OCI-LY1 (cell line): ENCODE results near the gene RASSF8.

Experiments
- H2AFZ ChIP-seq: fragments of 200-600 bp; sonication (generic), shearing (Covaris generic); 2 replicates; pipeline ENCODE4 v1.6.0; 2014; ENCODE audit warnings: antibody characterized with exemption, mild to moderate bottlenecking, low read length
- H3F3A ChIP-seq: fragments of 200-600 bp; sonication (generic), shearing (Covaris generic); 2 replicates; pipeline ENCODE4 v1.6.0; 2014; ENCODE audit warnings: mild to moderate bottlenecking, antibody characterized with exemption, low read length, moderate library complexity; ENCODE audit not compliant: insufficient read depth
- H3K27ac ChIP-seq: fragments of 200-600 bp; sonication (generic); 2 replicates; pipeline ENCODE4 v1.5.1; 2014; ENCODE audit warnings: low read length, mixed run types, mild to moderate bottlenecking, low read depth; ENCODE audit not compliant: poor library complexity, severe bottlenecking
- H3K27me3 ChIP-seq: fragments of 200-600 bp; sonication (generic); 2 replicates; pipeline ENCODE4 v1.6.0; 2014; ENCODE audit warnings: antibody characterized with exemption, mild to moderate bottlenecking, low read length, moderate library complexity; ENCODE audit not compliant: insufficient read depth
- H3K36me3 ChIP-seq: fragments of 200-600 bp; sonication (generic); 2 replicates; pipeline ENCODE4 v1.6.1; 2014; ENCODE audit warnings: mild to moderate bottlenecking, antibody characterized with exemption, low read length, moderate library complexity, mixed read lengths; ENCODE audit not compliant: insufficient read depth
- H3K4me1 ChIP-seq: fragments of 200-600 bp; sonication (generic); 2 replicates; pipeline ENCODE4 v1.5.1; 2014; ENCODE audit warnings: mild to moderate bottlenecking, low read length, moderate library complexity; ENCODE audit not compliant: insufficient read depth, severe bottlenecking
- H3K4me2 ChIP-seq: fragments of 200-600 bp; sonication (generic), shearing (Covaris generic); 2 replicates; pipeline ENCODE4 v1.6.1; 2014; ENCODE audit warnings: low read length
- H3K4me3 ChIP-seq: fragments of 200-600 bp; sonication (generic); 2 replicates; pipeline ENCODE4 v1.5.1; 2014; ENCODE audit warnings: low read length, low read depth, mild to moderate bottlenecking, mixed read lengths; ENCODE audit not compliant: poor library complexity, severe bottlenecking
- H3K79me2 ChIP-seq: fragments of 200-600 bp; shearing (Covaris generic); 2 replicates; pipeline ENCODE4 v1.6.1; 2016; ENCODE audit warnings: mixed run types, low read length, mixed read lengths; ENCODE audit not compliant: insufficient read depth
- H3K9ac ChIP-seq: fragments of 200-600 bp; sonication (generic), shearing (Covaris generic); 2 replicates; pipeline ENCODE4 v1.6.1; 2014; ENCODE audit warnings: mild to moderate bottlenecking, low read length, mixed read lengths
- H3K9me2 ChIP-seq: fragments of 200-600 bp; sonication (generic), shearing (Covaris generic); 2 replicates; pipeline ENCODE4 v1.6.1; 2014; ENCODE audit warnings: low read depth, mild to moderate bottlenecking, low read length, mixed read lengths
- H3K9me3 ChIP-seq: fragments of 200-600 bp; shearing (Covaris generic); 2 replicates; pipeline ENCODE4 v1.6.1; 2014; ENCODE audit warnings: low read length, mixed read lengths
- H4K20me1 ChIP-seq: fragments of 200-600 bp; sonication (generic), shearing (Covaris generic); 2 replicates; pipeline ENCODE4 v1.6.0; 2016; ENCODE audit warnings: mild to moderate bottlenecking, low read length; ENCODE audit not compliant: insufficient read depth
- EZH2 ChIP-seq: fragments of 200-600 bp; sonication (generic), shearing (Covaris generic); IDR thresholded peaks from 2 replicates; pipeline ENCODE4 v1.8.0; 2017; ENCODE audit warnings: borderline replicate concordance, mixed run types, mild to moderate bottlenecking, antibody characterized with exemption, low read length, moderate library complexity, mixed read lengths
- TF ChIP-seq, protein P1 (sequence below): fragments of 200-600 bp; sonication (generic), shearing (Covaris generic); IDR thresholded peaks from 2 replicates; pipeline ENCODE4 v1.5.1; 2017; ENCODE audit warnings: mild to moderate bottlenecking, antibody characterized with exemption, low read length, moderate library complexity, mixed read lengths

Gene RASSF8

DNA sequence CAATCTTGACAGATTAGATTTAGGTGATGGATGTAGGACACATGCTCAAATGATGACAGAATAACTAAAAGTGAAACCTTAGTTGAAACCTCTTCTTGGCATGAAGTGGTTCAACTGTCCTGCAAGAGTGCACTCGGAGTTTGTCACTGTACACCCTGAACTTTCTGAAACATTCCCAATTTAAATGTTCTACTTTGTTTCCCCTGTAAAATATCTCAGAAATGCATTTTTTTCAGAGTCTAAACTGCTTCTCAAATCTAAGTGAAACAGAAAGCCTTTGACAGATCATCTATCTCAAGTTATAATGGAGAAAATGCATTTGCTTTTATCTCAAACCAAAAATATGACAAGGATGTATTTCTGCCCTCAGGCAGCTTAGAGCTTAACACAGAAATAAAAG, 100.3 kb downstream of the RASSF8 start:
- H3K9me3 ChIP-seq: no peaks in the 10 kb centered on the region
- H3K4me3 ChIP-seq: no peak overlapping the region
- no peaks in the 10 kb centered on the region for H3K27me3 ChIP-seq
- no peak overlapping the region for H3K4me2 ChIP-seq
- no peaks in the 10 kb centered on the region for H3F3A ChIP-seq
- H3K79me2 ChIP-seq: no peaks in the 10 kb centered on the region
- no peaks in the 10 kb centered on the region for H3K36me3 ChIP-seq
- no peaks in the 10 kb centered on the region for H3K4me1 ChIP-seq
- no peaks in the 10 kb centered on the region for H4K20me1 ChIP-seq
- H3K27ac ChIP-seq: no peak overlapping the region
- H3K9me2 ChIP-seq: no peaks in the 10 kb centered on the region
- no peak overlapping the region for H3K9ac ChIP-seq
- no peak for TF ChIP-seq EZH2
- TF ChIP-seq, protein P1, sequence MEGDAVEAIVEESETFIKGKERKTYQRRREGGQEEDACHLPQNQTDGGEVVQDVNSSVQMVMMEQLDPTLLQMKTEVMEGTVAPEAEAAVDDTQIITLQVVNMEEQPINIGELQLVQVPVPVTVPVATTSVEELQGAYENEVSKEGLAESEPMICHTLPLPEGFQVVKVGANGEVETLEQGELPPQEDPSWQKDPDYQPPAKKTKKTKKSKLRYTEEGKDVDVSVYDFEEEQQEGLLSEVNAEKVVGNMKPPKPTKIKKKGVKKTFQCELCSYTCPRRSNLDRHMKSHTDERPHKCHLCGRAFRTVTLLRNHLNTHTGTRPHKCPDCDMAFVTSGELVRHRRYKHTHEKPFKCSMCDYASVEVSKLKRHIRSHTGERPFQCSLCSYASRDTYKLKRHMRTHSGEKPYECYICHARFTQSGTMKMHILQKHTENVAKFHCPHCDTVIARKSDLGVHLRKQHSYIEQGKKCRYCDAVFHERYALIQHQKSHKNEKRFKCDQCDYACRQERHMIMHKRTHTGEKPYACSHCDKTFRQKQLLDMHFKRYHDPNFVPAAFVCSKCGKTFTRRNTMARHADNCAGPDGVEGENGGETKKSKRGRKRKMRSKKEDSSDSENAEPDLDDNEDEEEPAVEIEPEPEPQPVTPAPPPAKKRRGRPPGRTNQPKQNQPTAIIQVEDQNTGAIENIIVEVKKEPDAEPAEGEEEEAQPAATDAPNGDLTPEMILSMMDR: no peak
- no peak overlapping the region for H2AFZ ChIP-seq

DNA sequence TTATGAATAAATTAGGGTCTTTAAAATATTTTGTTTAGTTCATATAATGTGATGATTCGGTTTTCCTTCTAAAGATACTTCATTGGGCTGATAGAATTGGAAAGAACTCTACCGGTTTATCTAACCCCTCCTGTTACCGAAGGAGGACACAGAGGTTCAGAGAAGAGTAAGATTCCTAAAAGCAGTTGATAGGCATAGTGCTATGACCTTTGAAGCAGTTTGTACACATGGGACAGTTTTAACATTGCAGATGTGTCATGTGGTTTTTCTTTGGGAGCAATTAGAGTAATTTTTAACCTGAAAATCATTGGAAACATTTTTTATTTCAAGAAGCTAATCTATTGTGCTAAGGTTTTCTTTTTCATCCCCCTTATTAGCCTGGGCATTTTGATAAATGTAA, 103.5 kb downstream of the RASSF8 start:
- Histone ChIP-seq H3K4me2 (no peak overlapping the region), H3F3A (no peaks in the 10 kb centered on the region), H3K79me2 (no peaks in the 10 kb centered on the region), H3K9me3 (no peaks in the 10 kb centered on the region), H4K20me1 (no peaks in the 10 kb centered on the region), H3K9me2 (no peaks in the 10 kb centered on the region), H3K9ac (no peak overlapping the region), H3K27me3 (0 out of 2 replicates have a peak, but pooled peaks cover 5% of the 10 kb centered on the region), H3K36me3 (no peaks in the 10 kb centered on the region), H3K27ac (no peak overlapping the region), H2AFZ (no peak overlapping the region), H3K4me3 (no peak overlapping the region), H3K4me1 (no peaks in the 10 kb centered on the region)
- no peak for TF ChIP-seq EZH2
- TF ChIP-seq, protein P1: no peak

DNA sequence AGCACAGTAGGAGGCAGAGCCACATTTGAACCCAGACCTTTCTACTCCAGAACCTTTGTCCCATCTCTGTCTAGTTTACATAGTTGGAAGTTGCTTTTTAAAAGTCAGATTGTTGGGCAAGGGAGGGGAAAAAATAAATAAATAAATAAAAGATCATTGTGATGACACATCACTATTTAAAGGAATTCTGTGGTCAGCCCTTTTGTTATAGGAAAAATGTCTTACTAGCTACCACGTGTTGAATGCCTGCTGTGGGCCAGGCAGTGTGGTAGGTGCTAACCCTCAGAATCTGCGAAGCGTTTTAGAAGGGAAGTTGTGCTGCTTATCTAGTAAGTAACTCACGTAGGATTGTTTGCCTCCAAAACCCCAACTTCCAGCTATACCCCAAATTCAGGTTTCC, 104.1 kb downstream of the RASSF8 start:
- no peak for TF ChIP-seq EZH2
- TF ChIP-seq, protein P1: no peak
- Histone ChIP-seq H3K79me2 (no peaks in the 10 kb centered on the region), H2AFZ (no peak overlapping the region), H3K27ac (no peak overlapping the region), H3K9me3 (no peaks in the 10 kb centered on the region), H3K27me3 (0 out of 2 replicates have a peak, but pooled peaks cover 5% of the 10 kb centered on the region), H3K4me2 (no peak overlapping the region), H4K20me1 (no peaks in the 10 kb centered on the region), H3F3A (no peaks in the 10 kb centered on the region), H3K9ac (no peak overlapping the region), H3K36me3 (no peaks in the 10 kb centered on the region), H3K9me2 (no peaks in the 10 kb centered on the region), H3K4me1 (no peaks in the 10 kb centered on the region), H3K4me3 (no peak overlapping the region)
